Measurements from ENCODE around the gene OR2L5.

Gene OR2L5

DNA sequence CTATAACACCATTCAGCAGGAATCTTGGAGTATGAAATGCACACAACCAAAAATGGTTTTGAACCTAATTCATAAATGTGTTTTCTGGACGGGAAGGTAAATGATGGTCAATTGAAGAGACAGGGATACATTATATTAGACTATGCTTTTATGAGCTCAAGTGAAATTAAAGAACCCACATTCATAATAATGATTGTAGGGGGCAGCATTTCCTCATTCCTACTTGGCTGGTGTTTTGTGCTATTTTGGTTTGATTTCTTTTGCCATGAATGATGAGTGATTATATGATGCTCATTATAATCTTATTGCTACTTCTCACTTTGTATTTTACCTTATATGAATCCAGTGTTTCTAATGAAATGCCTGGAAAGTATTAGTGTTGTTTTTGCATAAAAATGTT lies 33.5 kb downstream of the OR2L5 start:
- in situ Hi-C loops (cut with HindIII; ENCODE audit: low sequenced_read_pairs): no loop called here
- no peak for DNase-seq (ENCODE audit: low read depth)
- no peak for TF ChIP-seq CTCF (IDR thresholded peaks at IDR 0.05; ENCODE audit: low read depth, low read length, missing control alignments)
- H3K4me3 ChIP-seq (ENCODE audit: low read depth, low read length): no peak overlapping the region

DNA sequence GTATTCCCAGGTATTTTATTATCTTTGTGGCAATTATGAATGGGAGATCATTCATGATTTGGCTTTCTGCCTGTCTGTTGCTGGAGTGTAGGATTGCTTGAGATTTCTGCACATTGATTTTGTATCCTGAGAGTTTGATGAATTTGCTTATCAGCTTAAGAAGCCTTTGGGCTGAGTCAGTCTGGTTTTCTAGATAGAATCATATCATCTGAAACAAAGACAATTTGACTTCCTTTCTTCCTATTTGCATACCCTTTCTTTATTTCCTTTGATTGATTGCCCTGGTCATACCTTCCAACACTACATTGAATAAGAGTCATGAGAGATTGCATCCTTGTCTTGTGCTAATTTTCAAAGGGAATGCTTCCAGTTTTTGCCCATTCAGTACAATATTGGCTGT lies 41.2 kb downstream of the OR2L5 start:
- no peak for DNase-seq (ENCODE audit: low read depth)
- in situ Hi-C loops (cut with HindIII; ENCODE audit: low sequenced_read_pairs): no loop called here
- no peak for TF ChIP-seq CTCF (IDR thresholded peaks at IDR 0.05; ENCODE audit: low read depth, low read length, missing control alignments)
- H3K4me3 ChIP-seq (ENCODE audit: low read depth, low read length): no peak overlapping the region

- H3K4me3 ChIP-seq (ENCODE audit: low read depth, low read length): no peak overlapping the region
- DNase-seq (ENCODE audit: low read depth): no peak
- in situ Hi-C loops (cut with HindIII; ENCODE audit: low sequenced_read_pairs): no loop called here
- TF ChIP-seq CTCF (IDR thresholded peaks at IDR 0.05; ENCODE audit: low read depth, low read length, missing control alignments): no peak
Observed at GRCh38 chr1:248055261-248055660, 41.8 kb downstream of the OR2L5 start.

DNA sequence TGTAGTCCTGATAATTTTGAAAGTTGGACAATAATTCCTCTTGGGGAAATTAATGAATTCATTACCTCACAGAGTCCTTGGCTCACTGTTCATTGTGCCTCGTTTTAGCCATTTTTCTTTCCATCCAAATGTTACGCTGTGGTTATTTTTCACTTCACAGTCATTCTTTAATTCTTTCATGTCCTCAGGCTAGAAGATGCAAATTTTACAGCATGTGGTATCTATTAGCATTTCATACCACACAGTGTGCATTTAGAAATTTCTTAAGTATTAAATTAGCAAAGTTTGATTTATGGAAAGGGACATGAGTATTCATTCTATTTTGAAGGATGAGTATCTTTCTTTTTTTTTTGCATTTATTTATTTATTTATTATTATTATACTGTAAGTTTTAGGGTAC lies 51.6 kb downstream of the OR2L5 start:
- no peak for TF ChIP-seq CTCF (IDR thresholded peaks at IDR 0.05; ENCODE audit: low read depth, low read length, missing control alignments)
- in situ Hi-C loops (cut with HindIII; ENCODE audit: low sequenced_read_pairs): no loop called here
- no peak overlapping the region for H3K4me3 ChIP-seq (ENCODE audit: low read depth, low read length)
- DNase-seq (ENCODE audit: low read depth): no peak

DNA sequence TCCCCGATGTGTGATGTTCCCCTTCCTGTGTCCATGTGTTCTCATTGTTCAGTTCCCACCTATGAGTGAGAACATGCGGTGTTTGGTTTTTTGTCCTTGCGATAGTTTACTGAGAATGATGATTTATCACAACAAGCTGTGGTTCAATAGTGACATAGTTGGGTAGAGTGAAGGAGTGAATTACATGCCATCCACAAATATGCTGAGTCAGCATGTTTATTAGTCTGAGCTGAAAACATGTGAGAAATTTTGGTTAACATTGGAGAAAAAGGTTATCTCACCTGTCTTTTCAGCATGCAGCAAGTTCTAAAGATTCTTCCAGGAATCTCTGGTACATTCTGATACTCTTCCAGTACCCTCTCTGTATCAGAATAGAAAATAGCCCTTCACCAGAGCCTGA lies 52.1 kb downstream of the OR2L5 start:
- TF ChIP-seq CTCF (IDR thresholded peaks at IDR 0.05; ENCODE audit: low read depth, low read length, missing control alignments): no peak
- in situ Hi-C loops (cut with HindIII; ENCODE audit: low sequenced_read_pairs): no loop called here
- no peak for DNase-seq (ENCODE audit: low read depth)
- H3K4me3 ChIP-seq (ENCODE audit: low read depth, low read length): no peak overlapping the region

Measured in astrocyte of the cerebellum (primary cell).